LNCaP clone FGC (cell line): ENCODE data around the gene FRK.
A peak's percentile ranks its signal among the peaks of the same experiment; 100 is the strongest.
"Not testable (repeated sequence)": the region's sequence is repeated elsewhere in the genome, so short reads cannot be mapped to it uniquely, and the experiment has no call there.

Experiments used
- DNase-seq: peaks from one replicate; pipeline ENCODE4 v3.0.0-alpha.2; 2011; ENCODE audit warnings: low read depth
- H3K4me3 ChIP-seq: 2 replicates; pipeline ENCODE4 v1.5.1; 2011; ENCODE audit warnings: mild to moderate bottlenecking, low read depth, low read length, control low read depth
- CTCF ChIP-seq: IDR thresholded peaks from 2 replicates; pipeline ENCODE4 v1.5.1; 2012; ENCODE audit warnings: mild to moderate bottlenecking; ENCODE audit not compliant: control insufficient read depth, insufficient read depth; ENCODE audit errors: extremely low read depth

The FRK gene

GRCh38 chr6:115898246-115898645, 162.4 kb downstream of the FRK start:
- no peak overlapping the region for H3K4me3 ChIP-seq
- no peak for TF ChIP-seq CTCF
- no peak for DNase-seq

- peak; percentile 73 for TF ChIP-seq CTCF
- H3K4me3 ChIP-seq: no peak overlapping the region
- no peak for DNase-seq
These were observed 164.1 kb downstream of the FRK start for GRCh38 chr6:115896538-115897129.

GRCh38 chr6:115894426-115894992, 166.2 kb downstream of the FRK start:
- TF ChIP-seq CTCF: no peak
- no peak overlapping the region for H3K4me3 ChIP-seq
- no peak for DNase-seq

GRCh38 chr6:115891750-115892149, 168.9 kb downstream of the FRK start:
- H3K4me3 ChIP-seq: no peak overlapping the region
- TF ChIP-seq CTCF: no peak
- DNase-seq: no peak

GRCh38 chr6:115891111-115891669, 169.5 kb downstream of the FRK start:
- no peak for DNase-seq
- TF ChIP-seq CTCF: no peak
- no peak overlapping the region for H3K4me3 ChIP-seq

- no peak for DNase-seq
- no peak overlapping the region for H3K4me3 ChIP-seq
- no peak for TF ChIP-seq CTCF
These were observed 170.5 kb downstream of the FRK start for GRCh38 chr6:115890238-115890637.

GRCh38 chr6:115888687-115889470, 171.8 kb downstream of the FRK start:
- not testable (repeated sequence) for DNase-seq, H3K4me3 ChIP-seq
